Ammon's horn (tissue), 1 donor: Measurements from ENCODE around the gene TRDMT1.

Source experiments
- DNase-seq: peaks from one replicate; pipeline ENCODE4 v3.0.0-alpha.2; 2016; ENCODE audit warnings: low spot score

The TRDMT1 gene

GRCh38 chr10:17098012-17098411 lies 103.5 kb downstream of the TRDMT1 start:
- no peak for DNase-seq
